Adrenal gland (tissue), 12 donors: Measurements from ENCODE around the gene TMEM132A. TPM values are rescaled to one million over a fixed set of nuclear protein-coding genes. Genes with fewer than 3 reads are reported as not detected.

ENCODE experiments used
- DNase-seq, 7 donors: peaks; one replicate each; pipeline ENCODE4 v3.0.0-alpha.2; 2019 to 2020
- H3K27ac ChIP-seq, 5 donors: fragments of 200-600 bp; sonication (generic) in 4 of 5; 1 replicate in 3 of 5; 2 replicates in 2 of 5; pipeline versions ENCODE4 v1.5.1 to v1.8.0; 2016 to 2020; ENCODE audit warnings: mild to moderate bottlenecking in 1 of 5
- H3K27me3 ChIP-seq: fragments of 200-600 bp; 2 replicates; pipeline ENCODE4 v1.8.0; 2021
- H3K36me3 ChIP-seq, 2 donors: fragments of 200-600 bp; replicated peaks in 1 of 2; 1 replicate in 1 of 2; 2 replicates in 1 of 2; pipeline versions ENCODE4 v1.5.1 to v1.8.0; 2018 to 2022
- H3K4me1 ChIP-seq, 2 donors: fragments of 200-600 bp; replicated peaks in 1 of 2; 1 replicate in 1 of 2; 2 replicates in 1 of 2; pipeline versions ENCODE4 v1.5.1 to v1.8.0; 2018 to 2021
- H3K4me3 ChIP-seq, 4 donors: fragments of 200-600 bp; sonication (generic) in 3 of 4; one replicate each; pipeline ENCODE4 v1.5.1; 2016 to 2018
- H3K9me3 ChIP-seq, 3 donors: fragments of 200-600 bp; sonication (generic) in 1 of 3; replicated peaks in 1 of 3; 1 replicate in 2 of 3; 2 replicates in 1 of 3; pipeline versions ENCODE4 v1.5.1 to v1.8.0; 2016 to 2021
- CTCF ChIP-seq, 6 experiments: fragments of 450-650 bp in 4 of 6; fragments of 200-600 bp in 2 of 6; sonication (generic) in 1 of 6; IDR thresholded peaks; 1 replicate in 5 of 6; 2 replicates in 1 of 6; pipeline versions ENCODE4 v1.5.1 to v1.8.0; 2016 to 2021; ENCODE audit warnings: antibody characterized with exemption in 6 of 6, mild to moderate bottlenecking in 2 of 6, moderate library complexity in 1 of 6
- POLR2A ChIP-seq, 2 donors: fragments of 450-650 bp; IDR thresholded peaks; one replicate each; pipeline ENCODE4 v1.6.1; 2017; ENCODE audit warnings: antibody characterized with exemption in 2 of 2, mild to moderate bottlenecking in 2 of 2, moderate library complexity in 1 of 2
- WGBS, 4 donors: extraction: QIAGEN DNeasy Blood & Tissue Kit in 2 of 4; methylation state at CpG; one replicate each; pipeline versions ENCODE4 v1.1.5 to v1.1.7; 2013 to 2017; 5-methylcytosine and 5-hydroxymethylcytosine counted together
- intact Hi-C, 2 donors: fragments of 100-400 bp; cut with DNase I; formaldehyde crosslinking; loops; one replicate each; pipeline versions ENCODE4 v1.14.1 to v1.15.0; 2022 to 2023
- polyA plus RNA-seq, 3 donors: library from polyadenylated mRNA; stranded (reverse); fragments of 200-250 nt in 2 of 3; fragments of 350-450 nt in 1 of 3; fragmentation: Illumina TruSeq in 1 of 3; extraction: RNeasy Lipid Tissue Mini Kit (QIAGEN cat#74804) in 1 of 3; gene quantifications; one replicate each; pipeline ENCODE4 v1.2.3, GENCODE V29; 2013 to 2014
- total RNA-seq, 9 donors: library from RNA; depleted of rRNA in 4 of 9; stranded (reverse); fragments of >200 nt in 4 of 9; fragments of 120-200 nt in 1 of 9; fragmentation: NEBNext Ultra II Directional in 1 of 9; extraction: Animal tissue kit (Norgen Biotek cat#: 25700) in 1 of 9; gene quantifications; one replicate each; pipeline versions ENCODE4 v1.1.0 to v1.2.4, GENCODE V29; 2013 to 2023
- donor health status: healthy with polysubstance abuse.
- donor health status: Bipolar disorder and iron deficiency.
- donor health status: DM: yes; HTN: yes; CAD: no.
- donor health status: DM: no; HTN: no; CAD: no.
- donor health status: DM: no; HTN: no; CAD: no.
- donor health status: DM: yes; HTN: yes; CAD: no.

Gene TMEM132A
- total and polyA plus RNA-seq, 12 donors, result 3.4 to 66.1 (median 38.8) TPM

GRCh38 chr11:60964801-60965200 is 40.5 kb downstream of the TMEM132A start:
- peaks cover 8% of the 10 kb centered on the region for H3K27me3 ChIP-seq
- H3K9me3 ChIP-seq, result no peaks in the 10 kb centered on the region
- H3K27ac ChIP-seq, result no peak overlapping the region
- 77 to 89% (median 82%) methylated on average over 6 of the region's 6 CpGs for WGBS, 4 donors
- no peak for DNase-seq
- H3K4me1 ChIP-seq, result no peaks in the 10 kb centered on the region
- intact Hi-C loops, result no loop called here
- no peak overlapping the region for H3K4me3 ChIP-seq
- no peaks in the 10 kb centered on the region for H3K36me3 ChIP-seq
- no peak for TF ChIP-seq CTCF (IDR thresholded peaks at IDR 0.05)
- no peak for TF ChIP-seq POLR2A (IDR thresholded peaks at IDR 0.05)

- DNase-seq, result no peak
These were observed 42.6 kb downstream of the TMEM132A start for GRCh38 chr11:60966890-60967289.

GRCh38 chr11:60968223-60968622 is 44.0 kb downstream of the TMEM132A start:
- Histone ChIP-seq H3K9me3 (no peaks in the 10 kb centered on the region), H3K27me3 (no peaks in the 10 kb centered on the region), H3K4me1 (no peaks in the 10 kb centered on the region), H3K36me3 (no peaks in the 10 kb centered on the region), H3K4me3 (no peak overlapping the region), H3K27ac (no peak overlapping the region)
- no peak for TF ChIP-seq CTCF (IDR thresholded peaks at IDR 0.05)
- TF ChIP-seq POLR2A (IDR thresholded peaks at IDR 0.05), result no peak
- intact Hi-C loops, result no loop called here
- DNase-seq, result no peak
- 45 to 95% (median 69%) methylated on average over 1 of the region's 1 CpG for WGBS, 4 donors

More at GRCh38 chr11:60966890-60967289, 42.6 kb downstream of the TMEM132A start:
- H3K27ac ChIP-seq, result no peak overlapping the region
- intact Hi-C loops, result no loop called here
- no peak for TF ChIP-seq POLR2A (IDR thresholded peaks at IDR 0.05)
- TF ChIP-seq CTCF (IDR thresholded peaks at IDR 0.05), result no peak
- peaks cover under 1% of the 10 kb centered on the region for H3K27me3 ChIP-seq
- no peak overlapping the region for H3K4me3 ChIP-seq
- H3K4me1 ChIP-seq, result no peaks in the 10 kb centered on the region
- no peaks in the 10 kb centered on the region for H3K36me3 ChIP-seq
- 62 to 80% (median 78%) methylated on average over 4 of the region's 4 CpGs for WGBS, 4 donors
- no peaks in the 10 kb centered on the region for H3K9me3 ChIP-seq

GRCh38 chr11:60970369-60970774 is 46.1 kb downstream of the TMEM132A start:
- WGBS, 4 donors, result 13 to 21% (median 17%) methylated on average over 7 to 9 of the region's 9 CpGs
- peak; percentile 42 to 76 (median 65) for DNase-seq
- intact Hi-C loops, result no loop called here
- Histone ChIP-seq H3K27me3 (no peaks in the 10 kb centered on the region), H3K9me3 (no peaks in the 10 kb centered on the region), H3K4me3 (no peak overlapping the region), H3K4me1 (no peaks in the 10 kb centered on the region), H3K27ac (no peak overlapping the region), H3K36me3 (no peaks in the 10 kb centered on the region)
- TF ChIP-seq CTCF (IDR thresholded peaks at IDR 0.05) (peak; percentile 78 to 88 (median 84)), POLR2A (IDR thresholded peaks at IDR 0.05) (no peak)
